SK-N-SH (cell line): ENCODE measurements around the gene KLHL40. TPM values are rescaled to one million over a fixed set of nuclear protein-coding genes. Genes with fewer than 3 reads are reported as not detected.

Source experiments
- CTCF ChIA-PET: fragments of 300-600, 350-600 bp; formaldehyde crosslinking; extraction: SDS; loops from one replicate; lab custom pipeline; 2021; lab: Yijun Ruan, JAX
- POLR2A ChIA-PET: fragments of 350-600 bp; sonication (Branson Sonifier 250); formaldehyde crosslinking; extraction: SDS; loops from one replicate; lab custom pipeline; 2020; ENCODE audit warnings: antibody characterized with exemption, inconsistent platforms; lab: Yijun Ruan, JAX
- DNase-seq: peaks from one replicate; pipeline ENCODE4 v3.0.0; 2012
- H2AFZ ChIP-seq: fragments of 200-600 bp; sonication (generic); 2 replicates; pipeline ENCODE4 v1.8.1; 2016; ENCODE audit warnings: antibody characterized with exemption, mild to moderate bottlenecking, low read depth
- H3F3A ChIP-seq: fragments of 200-600 bp; sonication (generic); replicated peaks from 2 replicates; pipeline ENCODE3; 2016; ENCODE audit warnings: antibody characterized with exemption, mild to moderate bottlenecking; ENCODE audit not compliant: insufficient read depth
- H3K27ac ChIP-seq, 2 experiments: fragments of 200-500 bp in 1 of 2; fragments of 200-600 bp in 1 of 2; sonication (Bioruptor generic) in 1 of 2; sonication (generic), shearing (Covaris generic) in 1 of 2; 2 replicates each; pipeline versions ENCODE4 v1.5.1 to v1.6.1; 2014 to 2016; ENCODE audit warnings: low read depth in 2 of 2, inconsistent platforms in 1 of 2, low read length in 1 of 2, mild to moderate bottlenecking in 1 of 2, mixed read lengths in 1 of 2
- H3K27me3 ChIP-seq: fragments of 200-600 bp; sonication (generic), shearing (Covaris generic); 2 replicates; pipeline ENCODE4 v1.6.1; 2016; ENCODE audit warnings: mixed run types; ENCODE audit not compliant: insufficient read depth
- H3K36me3 ChIP-seq, 2 experiments: fragments of 200-500 bp in 1 of 2; fragments of 200-600 bp in 1 of 2; sonication (Bioruptor generic) in 1 of 2; sonication (generic) in 1 of 2; replicated peaks in 1 of 2; 2 replicates each; pipeline versions ENCODE3 to v1.5.1; 2014 to 2016; ENCODE audit warnings: low read length in 1 of 2, mild to moderate bottlenecking in 1 of 2; ENCODE audit not compliant: insufficient read depth in 2 of 2, control insufficient read depth in 1 of 2
- H3K4me1 ChIP-seq, 2 experiments: fragments of 200-500 bp in 1 of 2; fragments of 200-600 bp in 1 of 2; sonication (Bioruptor generic) in 1 of 2; sonication (generic), shearing (Covaris generic) in 1 of 2; 2 replicates each; pipeline versions ENCODE4 v1.5.1 to v1.6.1; 2014 to 2016; ENCODE audit warnings: low read depth in 1 of 2, low read length in 1 of 2, mixed run types in 1 of 2; ENCODE audit not compliant: insufficient read depth in 2 of 2, control insufficient read depth in 1 of 2
- H3K4me2 ChIP-seq: fragments of 200-600 bp; sonication (generic), shearing (Covaris generic); 2 replicates; pipeline ENCODE4 v1.6.1; 2017; ENCODE audit warnings: mixed run types
- H3K4me3 ChIP-seq, 2 experiments: fragments of 200-500 bp in 1 of 2; fragments of 200-600 bp in 1 of 2; sonication (Bioruptor generic) in 1 of 2; sonication (generic), shearing (Covaris generic) in 1 of 2; 2 replicates each; pipeline versions ENCODE4 v1.5.1 to v1.8.1; 2014 to 2016; ENCODE audit warnings: low read depth in 2 of 2, inconsistent platforms in 1 of 2, low read length in 1 of 2, mild to moderate bottlenecking in 1 of 2, mixed read lengths in 1 of 2, moderate library complexity in 1 of 2
- H3K79me2 ChIP-seq: fragments of 200-600 bp; sonication (generic); 2 replicates; pipeline ENCODE4 v1.8.1; 2017; ENCODE audit warnings: mild to moderate bottlenecking; ENCODE audit not compliant: insufficient read depth
- H3K9ac ChIP-seq: fragments of 200-600 bp; sonication (generic); 2 replicates; pipeline ENCODE4 v1.6.1; 2017; ENCODE audit warnings: mixed run types
- H3K9me2 ChIP-seq: fragments of 200-600 bp; sonication (generic); 2 replicates; pipeline ENCODE4 v1.6.1; 2017; ENCODE audit warnings: mixed run types
- H3K9me3 ChIP-seq: fragments of 200-600 bp; sonication (generic); 2 replicates; pipeline ENCODE4 v1.6.1; 2017; ENCODE audit warnings: mixed run types, mild to moderate bottlenecking, moderate library complexity
- H4K20me1 ChIP-seq: fragments of 200-600 bp; sonication (generic); 2 replicates; pipeline ENCODE4 v1.6.1; 2017; ENCODE audit warnings: mild to moderate bottlenecking, mixed run types; ENCODE audit not compliant: insufficient read depth
- CHD2 ChIP-seq: fragments of 150-350 bp; IDR thresholded peaks from 2 replicates; pipeline ENCODE4 v1.6.1; 2018; ENCODE audit warnings: low read length; ENCODE audit not compliant: partially characterized antibody
- ELF1 ChIP-seq: IDR thresholded peaks from 2 replicates; pipeline ENCODE4 v1.4.0; 2012
- EP300 ChIP-seq, 2 experiments: IDR thresholded peaks; 2 replicates each; pipeline versions ENCODE4 v1.4.0 to v1.6.1; 2012; ENCODE audit warnings: borderline replicate concordance in 1 of 2, low read depth in 1 of 2, low read length in 1 of 2
- EZH2phosphoT487 ChIP-seq: fragments of 200-600 bp; sonication (generic); IDR thresholded peaks from 2 replicates; pipeline ENCODE4 v1.6.1; 2017; ENCODE audit warnings: low read depth, mixed run types, mild to moderate bottlenecking, antibody characterized with exemption, moderate library complexity, borderline replicate concordance
- FOXJ3 ChIP-seq: sonication (generic); formaldehyde crosslinking; IDR thresholded peaks from 2 replicates; pipeline ENCODE4 v1.5.1; 2020; ENCODE audit warnings: mild to moderate bottlenecking, missing genetic modification reagents
- FOXM1 ChIP-seq: IDR thresholded peaks from 2 replicates; pipeline ENCODE4 v1.4.0; 2012; ENCODE audit warnings: low read depth, mild to moderate bottlenecking
- GATA2 ChIP-seq: sonication (generic); formaldehyde crosslinking; IDR thresholded peaks from 2 replicates; pipeline ENCODE4 v1.5.0; 2020; ENCODE audit warnings: mild to moderate bottlenecking, missing genetic modification reagents
- JUND ChIP-seq: IDR thresholded peaks from 2 replicates; pipeline ENCODE4 v1.4.0; 2012
- MAX ChIP-seq: IDR thresholded peaks from 2 replicates; pipeline ENCODE4 v1.4.0; 2012; ENCODE audit warnings: low read depth
- MXI1 ChIP-seq: IDR thresholded peaks from 2 replicates; pipeline ENCODE4 v1.6.1; 2012; ENCODE audit warnings: mild to moderate bottlenecking, low read depth, low read length, improper control_type of control experiment
- NRF1 ChIP-seq: IDR thresholded peaks from 2 replicates; pipeline ENCODE4 v1.6.1; 2012; ENCODE audit warnings: low read depth, mild to moderate bottlenecking, low read length
- RCOR1 ChIP-seq: fragments of 150-350 bp; IDR thresholded peaks from 2 replicates; pipeline ENCODE4 v1.6.1; 2017; ENCODE audit warnings: antibody characterized with exemption, low read length
- RFX5 ChIP-seq: IDR thresholded peaks from 2 replicates; pipeline ENCODE4 v1.6.1; 2012; ENCODE audit warnings: mild to moderate bottlenecking, improper control_type of control experiment, low read length
- SMC3 ChIP-seq: IDR thresholded peaks from 2 replicates; pipeline ENCODE4 v1.6.1; 2012; ENCODE audit warnings: low read depth, low read length, improper control_type of control experiment
- TAF1 ChIP-seq: IDR thresholded peaks from 2 replicates; pipeline ENCODE4 v1.6.1; 2012; ENCODE audit warnings: low read depth, mild to moderate bottlenecking, low read length, moderate library complexity, borderline replicate concordance
- TEAD4 ChIP-seq: IDR thresholded peaks from 2 replicates; pipeline ENCODE4 v1.4.0; 2012; ENCODE audit warnings: mild to moderate bottlenecking, borderline replicate concordance; ENCODE audit not compliant: insufficient read depth
- USF1 ChIP-seq: IDR thresholded peaks from 2 replicates; pipeline ENCODE4 v1.4.0; 2012; ENCODE audit warnings: low read depth, borderline replicate concordance
- WGBS: methylation state at CpG from one replicate; pipeline ENCODE4 v1.1.6; 2017; ENCODE audit warnings: low lambda C conversion rate; 5-methylcytosine and 5-hydroxymethylcytosine counted together
- polyA plus RNA-seq, 3 experiments: library from polyadenylated mRNA; depleted of rRNA; stranded (reverse); fragments of >200 nt; gene quantifications; 2 replicates each; pipeline ENCODE4 v1.2.3, GENCODE V29; 2012
- TF ChIP-seq, protein P1 (sequence below): fragments of 150-350 bp; IDR thresholded peaks from 2 replicates; pipeline ENCODE4 v1.6.1; 2017; ENCODE audit warnings: antibody characterized with exemption, low read length, low read depth, borderline replicate concordance
- TF ChIP-seq, protein P2 (sequence below): fragments of 200-600 bp; sonication (generic); IDR thresholded peaks from 2 replicates; pipeline ENCODE4 v1.6.1; 2017; ENCODE audit warnings: antibody characterized with exemption, mild to moderate bottlenecking, moderate library complexity

Gene KLHL40
- polyA plus RNA-seq, 1 of the 3 experiments (the other 2 are of a cell fraction), result not detected

DNA sequence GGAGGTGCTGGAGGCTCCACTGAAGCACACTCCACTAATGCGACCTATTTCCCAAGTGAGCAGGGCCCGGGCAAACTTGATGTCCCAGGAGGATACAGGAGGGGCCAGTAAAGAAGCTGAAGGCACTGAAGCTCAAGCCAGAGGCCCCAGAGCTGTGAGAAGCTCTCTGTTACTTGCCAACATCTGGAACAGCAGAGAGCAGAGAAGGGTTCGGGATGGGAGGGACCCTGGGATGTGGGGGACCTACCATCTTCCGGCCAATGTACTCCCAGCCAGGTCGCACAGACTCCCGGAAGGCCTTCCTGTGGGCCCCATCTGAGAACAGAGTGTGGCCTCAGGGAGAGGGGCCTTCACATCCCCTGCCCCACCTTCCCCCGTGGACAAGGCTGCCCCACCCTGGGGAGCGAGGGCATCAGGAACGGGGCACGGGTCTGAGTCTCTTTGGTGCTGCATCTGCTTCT lies 14.2 kb downstream of the KLHL40 start:
- ChIA-PET POLR2A (no interaction called here), CTCF (interaction anchor here (0.7 to 0.8 kb wide), 2 partner anchors 8 to 45 kb away, joined by 3 to 4 read pairs; no protein-coding TSS in a partner anchor)
- no peak overlapping the region for H2AFZ ChIP-seq
- no peaks in the 10 kb centered on the region for H3K27me3 ChIP-seq
- H3K9ac ChIP-seq, result no peak overlapping the region
- no peak overlapping the region for H3K4me2 ChIP-seq
- 64% methylated on average over 5 of the region's 10 CpGs for WGBS
- H3F3A ChIP-seq, result no peaks in the 10 kb centered on the region
- H4K20me1 ChIP-seq, result no peaks in the 10 kb centered on the region
- H3K9me2 ChIP-seq, result no peaks in the 10 kb centered on the region
- H3K4me3 ChIP-seq, result no peak overlapping the region
- no peaks in the 10 kb centered on the region; a peak in 1 of 4 replicates for H3K4me1 ChIP-seq
- TF ChIP-seq SMC3, result no peak
- no peak for TF ChIP-seq EP300 (IDR thresholded peaks at IDR 0.05; ENCODE audit: borderline replicate concordance in 1 of 2, low read depth in 1 of 2, low read length in 1 of 2)
- no peak for TF ChIP-seq RCOR1
- TF ChIP-seq, protein P1, sequence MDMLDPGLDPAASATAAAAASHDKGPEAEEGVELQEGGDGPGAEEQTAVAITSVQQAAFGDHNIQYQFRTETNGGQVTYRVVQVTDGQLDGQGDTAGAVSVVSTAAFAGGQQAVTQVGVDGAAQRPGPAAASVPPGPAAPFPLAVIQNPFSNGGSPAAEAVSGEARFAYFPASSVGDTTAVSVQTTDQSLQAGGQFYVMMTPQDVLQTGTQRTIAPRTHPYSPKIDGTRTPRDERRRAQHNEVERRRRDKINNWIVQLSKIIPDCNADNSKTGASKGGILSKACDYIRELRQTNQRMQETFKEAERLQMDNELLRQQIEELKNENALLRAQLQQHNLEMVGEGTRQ, result no peak
- no peak for TF ChIP-seq USF1
- TF ChIP-seq MXI1, result no peak
- H3K9me3 ChIP-seq, result no peaks in the 10 kb centered on the region
- no peaks in the 10 kb centered on the region for H3K79me2 ChIP-seq
- DNase-seq, result peak; percentile 27
- H3K36me3 ChIP-seq, result no peaks in the 10 kb centered on the region
- H3K27ac ChIP-seq, result no peak overlapping the region

GRCh38 chr3:42700366-42701288 lies 15.3 kb downstream of the KLHL40 start:
- no peak overlapping the region for H3K9ac ChIP-seq
- peak; percentile 24 for DNase-seq
- H3K4me1 ChIP-seq, result no peaks in the 10 kb centered on the region; a peak in 1 of 4 replicates
- ChIA-PET CTCF (no interaction called here), POLR2A (no interaction called here)
- H3K4me2 ChIP-seq, result no peak overlapping the region
- no peaks in the 10 kb centered on the region for H3K27me3 ChIP-seq
- H3K4me3 ChIP-seq, result no peak overlapping the region
- no peaks in the 10 kb centered on the region for H3F3A ChIP-seq
- no peaks in the 10 kb centered on the region for H3K36me3 ChIP-seq
- no peak overlapping the region for H3K27ac ChIP-seq
- no peaks in the 10 kb centered on the region for H3K9me2 ChIP-seq
- no peaks in the 10 kb centered on the region for H3K9me3 ChIP-seq
- 65% methylated on average over 11 of the region's 15 CpGs for WGBS
- no peaks in the 10 kb centered on the region for H4K20me1 ChIP-seq
- H3K79me2 ChIP-seq, result no peaks in the 10 kb centered on the region
- no peak overlapping the region for H2AFZ ChIP-seq
- TF ChIP-seq TAF1 (no peak), FOXM1 (no peak), NRF1 (no peak), MAX (no peak), RFX5 (no peak), ELF1 (no peak), SMC3 (no peak), GATA2 (no peak), EZH2phosphoT487 (no peak), FOXJ3 (CRISPR knock-in tag) (no peak), MXI1 (no peak), CHD2 (no peak), TEAD4 (no peak), USF1 (no peak), RCOR1 (no peak), JUND (no peak)
- TF ChIP-seq, protein P2, sequence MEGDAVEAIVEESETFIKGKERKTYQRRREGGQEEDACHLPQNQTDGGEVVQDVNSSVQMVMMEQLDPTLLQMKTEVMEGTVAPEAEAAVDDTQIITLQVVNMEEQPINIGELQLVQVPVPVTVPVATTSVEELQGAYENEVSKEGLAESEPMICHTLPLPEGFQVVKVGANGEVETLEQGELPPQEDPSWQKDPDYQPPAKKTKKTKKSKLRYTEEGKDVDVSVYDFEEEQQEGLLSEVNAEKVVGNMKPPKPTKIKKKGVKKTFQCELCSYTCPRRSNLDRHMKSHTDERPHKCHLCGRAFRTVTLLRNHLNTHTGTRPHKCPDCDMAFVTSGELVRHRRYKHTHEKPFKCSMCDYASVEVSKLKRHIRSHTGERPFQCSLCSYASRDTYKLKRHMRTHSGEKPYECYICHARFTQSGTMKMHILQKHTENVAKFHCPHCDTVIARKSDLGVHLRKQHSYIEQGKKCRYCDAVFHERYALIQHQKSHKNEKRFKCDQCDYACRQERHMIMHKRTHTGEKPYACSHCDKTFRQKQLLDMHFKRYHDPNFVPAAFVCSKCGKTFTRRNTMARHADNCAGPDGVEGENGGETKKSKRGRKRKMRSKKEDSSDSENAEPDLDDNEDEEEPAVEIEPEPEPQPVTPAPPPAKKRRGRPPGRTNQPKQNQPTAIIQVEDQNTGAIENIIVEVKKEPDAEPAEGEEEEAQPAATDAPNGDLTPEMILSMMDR, result no peak
